Measurements from ENCODE around the gene CHST8. TPM values are rescaled to one million over a fixed set of nuclear protein-coding genes. Genes with fewer than 3 reads are reported as not detected.

The CHST8 gene
- total and polyA plus RNA-seq, 12 donors, result 0.13 to 0.50 (median 0.22) TPM; not detected in 3

GRCh38 chr19:33630880-33631608, 9.3 kb downstream of the CHST8 start:
- no peaks in the 10 kb centered on the region for H3K4me1 ChIP-seq
- no peak for TF ChIP-seq CTCF (IDR thresholded peaks at IDR 0.05)
- DNase-seq (no peak), ATAC-seq (no peak)
- intact Hi-C loops (cut with DNase I), result no loop called here
- H3K27me3 ChIP-seq, result peaks cover 0 to 73% (median 37%) of the 10 kb centered on the region in 7 donors
- 63 to 65% methylated on average over 13 of the region's 13 CpGs for WGBS, 2 donors
- H3K9me3 ChIP-seq, result no peaks in the 10 kb centered on the region
- H3K4me3 ChIP-seq, result no peak overlapping the region
- no peaks in the 10 kb centered on the region for H3K36me3 ChIP-seq
- H3K27ac ChIP-seq, result no peak overlapping the region

- no peak for TF ChIP-seq CTCF (IDR thresholded peaks at IDR 0.05)
- H3K4me3 ChIP-seq, result no peak overlapping the region
- H3K4me1 ChIP-seq, result no peaks in the 10 kb centered on the region
- no peaks in the 10 kb centered on the region for H3K36me3 ChIP-seq
- intact Hi-C loops (cut with DNase I), result no loop called here
- no peak for DNase-seq
- H3K9me3 ChIP-seq, result no peaks in the 10 kb centered on the region
- H3K27me3 ChIP-seq, result peaks cover 0 to 68% (median 37%) of the 10 kb centered on the region in 7 donors
- ATAC-seq, result no peak
- 58 to 60% methylated on average over 6 of the region's 6 CpGs for WGBS, 2 donors
- no peak overlapping the region for H3K27ac ChIP-seq
These were observed 9.8 kb downstream of the CHST8 start for GRCh38 chr19:33631609-33631973.

GRCh38 chr19:33634361-33635091, 12.8 kb downstream of the CHST8 start:
- no peaks in the 10 kb centered on the region for H3K4me1 ChIP-seq
- TF ChIP-seq CTCF (IDR thresholded peaks at IDR 0.05), result no peak
- H3K27ac ChIP-seq, result no peak overlapping the region
- WGBS, 2 donors, result 73 to 74% methylated on average over 14 of the region's 14 CpGs
- H3K27me3 ChIP-seq, result peaks cover 0 to 59% (median 31%) of the 10 kb centered on the region in 7 donors
- no peaks in the 10 kb centered on the region for H3K36me3 ChIP-seq
- intact Hi-C loops (cut with DNase I), result no loop called here
- DNase-seq (no peak), ATAC-seq (no peak)
- H3K9me3 ChIP-seq, result no peaks in the 10 kb centered on the region
- no peak overlapping the region for H3K4me3 ChIP-seq

- H3K27ac ChIP-seq, result no peak overlapping the region
- no peak for ATAC-seq
- TF ChIP-seq CTCF (IDR thresholded peaks at IDR 0.05), result no peak
- intact Hi-C loops (cut with DNase I), result no loop called here
- no peak overlapping the region for H3K4me3 ChIP-seq
- no peaks in the 10 kb centered on the region for H3K9me3 ChIP-seq
- no peak for DNase-seq
- no peaks in the 10 kb centered on the region for H3K4me1 ChIP-seq
- H3K36me3 ChIP-seq, result no peaks in the 10 kb centered on the region
- WGBS, 2 donors, result 22% methylated on average over 15 of the region's 15 CpGs
- peaks cover 0 to 55% (median 20%) of the 10 kb centered on the region in 7 donors for H3K27me3 ChIP-seq
These were observed 16.6 kb downstream of the CHST8 start for GRCh38 chr19:33638167-33639034.

Measured in heart right ventricle (tissue), 16 donors.